Mucosa of descending colon (tissue), 3 donors: ENCODE results near the gene RELL1. TPM values are rescaled to one million over a fixed set of nuclear protein-coding genes. Genes with fewer than 3 reads are reported as not detected.

Source experiments
- ATAC-seq: fragments of 200-7000 bp; cut with Tn5 transposase; one replicate; pipeline ENCODE4 v1.9.1; 2020; ENCODE audit warnings: mild to moderate bottlenecking, moderate library complexity
- DNase-seq, 3 donors: peaks; one replicate each; pipeline ENCODE4 v3.0.0-alpha.2; 2020
- H3K36me3 ChIP-seq: fragments of 200-600 bp; one replicate; pipeline ENCODE4 v1.8.0; 2021; ENCODE audit warnings: low read depth, mild to moderate bottlenecking
- H3K4me1 ChIP-seq: fragments of 200-600 bp; one replicate; pipeline ENCODE4 v1.8.0; 2021; ENCODE audit warnings: low read depth, mild to moderate bottlenecking
- H3K4me3 ChIP-seq: fragments of 200-600 bp; one replicate; pipeline ENCODE4 v1.8.0; 2021; ENCODE audit warnings: mild to moderate bottlenecking
- H3K9me3 ChIP-seq: fragments of 200-600 bp; one replicate; pipeline ENCODE4 v1.8.0; 2021; ENCODE audit warnings: mild to moderate bottlenecking
- intact Hi-C, 2 donors: fragments of 100-400 bp; cut with DNase I in 1 of 2; cut with micrococcal nuclease in 1 of 2; formaldehyde crosslinking; loops; one replicate each; pipeline versions ENCODE4 v1.11.0 to v1.11.1; 2022; cut with DNase I, micrococcal nuclease
- total RNA-seq, 3 donors: library from RNA; stranded (reverse); fragmentation: NEBNext Ultra II Directional in 2 of 3; extraction: Animal tissue kit (Norgen Biotek cat#: 25700) in 2 of 3; gene quantifications; one replicate each; pipeline versions ENCODE4 v1.2.1 to v1.2.4, GENCODE V29; 2021 to 2023
- TF ChIP-seq, protein P1 (sequence below): fragments of 200-600 bp; IDR thresholded peaks from one replicate; pipeline ENCODE4 v1.8.0; 2022; ENCODE audit warnings: antibody characterized with exemption, mild to moderate bottlenecking
- donor health status: DM: no; HTN: no; CAD: no; lungs with moderate emphysema.
- donor health status: DM: no; HTN: no; CAD: no.
- donor health status: DM: no; HTN: yes; CAD: no.

RELL1 gene
- total RNA-seq, 3 donors from 2014 or later: 50.5 to 75.2 (median 68.8) TPM

DNA sequence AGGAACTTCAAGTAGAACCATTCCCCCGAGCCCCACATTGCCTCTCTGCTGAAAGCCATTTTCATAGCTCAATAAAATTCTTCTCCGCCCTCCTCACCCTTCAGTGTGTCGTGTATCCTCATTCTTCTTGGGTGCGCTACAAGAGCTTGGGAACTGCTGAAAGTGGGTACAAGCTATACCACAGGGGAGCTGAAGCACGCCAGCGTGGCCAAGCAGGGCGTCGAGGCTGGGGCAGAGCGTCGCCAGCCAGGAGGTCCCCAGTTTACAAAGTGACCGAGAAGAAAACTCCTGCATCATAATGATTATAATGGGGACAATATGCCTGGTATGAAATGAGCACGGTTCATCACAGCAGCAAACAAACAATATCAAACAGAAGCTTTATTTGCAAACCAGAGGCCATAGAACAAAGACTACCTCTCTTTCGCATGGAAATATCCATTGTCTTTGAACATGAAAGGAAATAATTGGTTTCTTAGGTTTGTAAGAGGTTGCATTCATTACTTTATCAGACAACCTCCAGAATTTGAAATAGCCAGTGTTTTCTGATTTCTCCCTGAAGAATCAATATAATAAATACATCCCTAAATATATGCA is 34.3 kb downstream of the RELL1 start:
- Histone ChIP-seq H3K36me3 (no peaks in the 10 kb centered on the region), H3K4me1 (peaks cover 13% of the 10 kb centered on the region), H3K9me3 (peaks cover 7% of the 10 kb centered on the region), H3K4me3 (no peak overlapping the region)
- intact Hi-C loops: no loop called here
- DNase-seq: no peak
- ATAC-seq: no peak
- TF ChIP-seq, protein P1, sequence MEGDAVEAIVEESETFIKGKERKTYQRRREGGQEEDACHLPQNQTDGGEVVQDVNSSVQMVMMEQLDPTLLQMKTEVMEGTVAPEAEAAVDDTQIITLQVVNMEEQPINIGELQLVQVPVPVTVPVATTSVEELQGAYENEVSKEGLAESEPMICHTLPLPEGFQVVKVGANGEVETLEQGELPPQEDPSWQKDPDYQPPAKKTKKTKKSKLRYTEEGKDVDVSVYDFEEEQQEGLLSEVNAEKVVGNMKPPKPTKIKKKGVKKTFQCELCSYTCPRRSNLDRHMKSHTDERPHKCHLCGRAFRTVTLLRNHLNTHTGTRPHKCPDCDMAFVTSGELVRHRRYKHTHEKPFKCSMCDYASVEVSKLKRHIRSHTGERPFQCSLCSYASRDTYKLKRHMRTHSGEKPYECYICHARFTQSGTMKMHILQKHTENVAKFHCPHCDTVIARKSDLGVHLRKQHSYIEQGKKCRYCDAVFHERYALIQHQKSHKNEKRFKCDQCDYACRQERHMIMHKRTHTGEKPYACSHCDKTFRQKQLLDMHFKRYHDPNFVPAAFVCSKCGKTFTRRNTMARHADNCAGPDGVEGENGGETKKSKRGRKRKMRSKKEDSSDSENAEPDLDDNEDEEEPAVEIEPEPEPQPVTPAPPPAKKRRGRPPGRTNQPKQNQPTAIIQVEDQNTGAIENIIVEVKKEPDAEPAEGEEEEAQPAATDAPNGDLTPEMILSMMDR: no peak

DNA sequence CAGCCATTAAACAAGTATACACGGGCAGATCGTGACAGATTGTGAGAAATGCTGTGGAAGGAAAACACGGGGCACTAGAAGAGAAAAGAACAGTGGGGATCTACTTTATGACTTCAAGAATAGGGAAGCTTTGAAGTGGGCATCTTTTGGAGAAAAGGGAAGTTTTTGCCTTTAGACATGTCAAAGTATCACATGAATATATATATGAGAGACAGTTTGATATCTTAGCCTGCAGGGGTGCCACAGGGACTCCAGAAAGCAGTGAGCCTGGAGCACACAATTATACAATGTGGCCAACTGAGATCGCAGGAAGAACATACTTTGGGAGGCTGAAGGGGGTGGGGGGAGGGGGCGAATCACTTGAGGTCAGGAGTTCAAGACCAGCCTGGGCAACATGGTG is 35.7 kb downstream of the RELL1 start:
- DNase-seq (no peak), ATAC-seq (no peak)
- intact Hi-C loops: no loop called here
- H3K36me3 ChIP-seq: no peaks in the 10 kb centered on the region
- TF ChIP-seq, protein P1: no peak
- no peak overlapping the region for H3K4me3 ChIP-seq
- H3K9me3 ChIP-seq: no peaks in the 10 kb centered on the region
- H3K4me1 ChIP-seq: peaks cover 13% of the 10 kb centered on the region

DNA sequence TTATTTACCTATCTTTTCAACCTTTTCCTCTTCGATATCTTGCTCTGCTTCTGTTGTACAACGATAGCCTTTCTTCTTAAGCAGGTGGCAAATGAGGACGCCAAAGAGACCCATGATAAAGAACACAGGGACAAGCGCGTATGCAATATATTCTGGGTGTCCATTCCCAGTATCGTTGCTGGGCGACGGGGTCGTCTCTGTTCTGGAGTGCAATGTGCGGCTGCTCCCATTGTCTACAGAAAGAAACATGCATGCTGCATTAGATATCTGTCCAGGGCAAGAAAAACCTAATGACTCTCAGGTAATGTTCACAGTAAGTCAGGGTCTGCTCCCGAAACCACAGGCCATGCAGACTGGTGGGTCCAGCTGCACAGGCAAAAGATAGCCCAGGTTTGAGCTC is 36.9 kb downstream of the RELL1 start:
- intact Hi-C loops: no loop called here
- H3K4me3 ChIP-seq: no peak overlapping the region
- DNase-seq (no peak), ATAC-seq (no peak)
- no peaks in the 10 kb centered on the region for H3K9me3 ChIP-seq
- H3K36me3 ChIP-seq: no peaks in the 10 kb centered on the region
- TF ChIP-seq, protein P1: no peak
- peaks cover 13% of the 10 kb centered on the region for H3K4me1 ChIP-seq

GRCh38 chr4:37648084-37648817 is 37.9 kb downstream of the RELL1 start:
- intact Hi-C loops: no loop called here
- H3K36me3 ChIP-seq: no peaks in the 10 kb centered on the region
- TF ChIP-seq, protein P1: no peak
- DNase-seq (peak; percentile 60 to 76 (median 67)), ATAC-seq (peak; percentile 99)
- no peaks in the 10 kb centered on the region for H3K9me3 ChIP-seq
- H3K4me1 ChIP-seq: peaks cover 13% of the 10 kb centered on the region
- no peak overlapping the region for H3K4me3 ChIP-seq

DNA sequence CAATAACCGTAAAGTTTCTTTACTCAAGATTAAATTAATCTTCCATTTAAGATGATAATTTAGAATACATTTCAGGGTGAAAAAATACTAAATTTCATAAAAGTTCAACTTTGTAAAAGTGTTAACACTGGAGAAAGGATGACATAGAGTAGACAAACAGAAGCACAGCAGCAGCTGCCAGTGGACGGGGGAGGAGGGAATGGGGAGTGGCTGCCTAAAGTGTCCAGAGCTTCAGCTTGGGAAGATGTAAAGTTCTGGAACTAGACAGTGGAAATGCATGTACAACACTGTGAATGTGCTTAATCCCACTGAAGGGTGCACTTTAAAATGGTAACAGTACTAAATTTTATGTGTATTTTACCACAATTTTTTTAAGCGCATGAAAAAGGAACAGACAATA is 39.9 kb downstream of the RELL1 start:
- TF ChIP-seq, protein P1: no peak
- ATAC-seq: no peak
- Histone ChIP-seq H3K4me1 (peaks cover 22% of the 10 kb centered on the region), H3K4me3 (no peak overlapping the region), H3K9me3 (no peaks in the 10 kb centered on the region), H3K36me3 (no peaks in the 10 kb centered on the region)
- DNase-seq: no peak
- intact Hi-C loops: no loop called here
